SK-MEL-5 (cell line): ENCODE measurements around the gene DOCK10. TPM values are rescaled to one million over a fixed set of nuclear protein-coding genes. Genes with fewer than 3 reads are reported as not detected.
A peak's percentile ranks its signal among the peaks of the same experiment; 100 is the strongest.
"Not testable (repeated sequence)": the region's sequence is repeated elsewhere in the genome, so short reads cannot be mapped to it uniquely, and the experiment has no call there.

Source experiments
- DNase-seq: peaks from one replicate; pipeline ENCODE4 v3.0.0-alpha.2; 2016; ENCODE audit warnings: low read depth, low spot score
- in situ Hi-C: cut with HindIII; loops from 2 replicates; pipeline ENCODE4 v1.10.0; 2016; ENCODE audit warnings: low sequenced_read_pairs, high pct_unique_total_duplicates, low pct_unique_long_range_greater_than_20kb
- total RNA-seq: library from RNA; depleted of rRNA; stranded (reverse); fragments of >200 nt; shearing (Covaris generic); gene quantifications from 2 replicates; pipeline ENCODE4 v1.2.3, GENCODE V29; 2014

The DOCK10 gene
- total RNA-seq, 1 experiment from 2014 or later = 37.5 TPM

- in situ Hi-C loops = no loop called here
- no peak for DNase-seq
These were observed 122.7 kb downstream of the DOCK10 start for GRCh38 chr2:224919472-224920110.

GRCh38 chr2:224918626-224919471, 123.4 kb downstream of the DOCK10 start:
- in situ Hi-C loops = no loop called here

GRCh38 chr2:224917246-224917645, 125.0 kb downstream of the DOCK10 start:
- DNase-seq, in situ Hi-C loops: not testable (repeated sequence)

More at GRCh38 chr2:224918626-224919471, 123.4 kb downstream of the DOCK10 start:
- no peak for DNase-seq

GRCh38 chr2:224915136-224915535, 127.1 kb downstream of the DOCK10 start:
- no peak for DNase-seq
- in situ Hi-C loops = no loop called here

GRCh38 chr2:224910574-224910925, 131.7 kb downstream of the DOCK10 start:
- in situ Hi-C loops = no loop called here
- no peak for DNase-seq

- in situ Hi-C loops = no loop called here
- peak; percentile 89 for DNase-seq
These were observed 132.2 kb downstream of the DOCK10 start for GRCh38 chr2:224909885-224910573.

GRCh38 chr2:224908818-224909217, 133.4 kb downstream of the DOCK10 start:
- DNase-seq = no peak
- in situ Hi-C loops = no loop called here

GRCh38 chr2:224904381-224904780, 137.9 kb downstream of the DOCK10 start:
- in situ Hi-C loops = no loop called here
- peak; percentile 15 for DNase-seq

- in situ Hi-C loops = no loop called here
- DNase-seq = no peak
These were observed 138.6 kb downstream of the DOCK10 start for GRCh38 chr2:224903621-224904020.

- in situ Hi-C loops = no loop called here
These were observed 141.1 kb downstream of the DOCK10 start for GRCh38 chr2:224901121-224901676.

GRCh38 chr2:224895377-224895776, 146.9 kb downstream of the DOCK10 start:
- DNase-seq = no peak
- in situ Hi-C loops = no loop called here

More at GRCh38 chr2:224901121-224901676, 141.1 kb downstream of the DOCK10 start:
- no peak for DNase-seq

GRCh38 chr2:224894356-224894755, 147.9 kb downstream of the DOCK10 start:
- no peak for DNase-seq
- in situ Hi-C loops = no loop called here

- no peak for DNase-seq
- in situ Hi-C loops = no loop called here
These were observed 148.4 kb downstream of the DOCK10 start for GRCh38 chr2:224893848-224894247.

GRCh38 chr2:224892574-224893204, 149.6 kb downstream of the DOCK10 start:
- peak; percentile 69 for DNase-seq
- in situ Hi-C loops = no loop called here

- in situ Hi-C loops = no loop called here
- DNase-seq = no peak
These were observed 151.9 kb downstream of the DOCK10 start for GRCh38 chr2:224890372-224890771.

- in situ Hi-C loops = no loop called here
- DNase-seq = peak; percentile 48
These were observed 155.1 kb downstream of the DOCK10 start for GRCh38 chr2:224887141-224887540.

- in situ Hi-C loops = no loop called here
- DNase-seq = no peak
These were observed 156.3 kb downstream of the DOCK10 start for GRCh38 chr2:224885836-224886547.
